Germinal center (tissue), 1 donor: ENCODE data around the gene ZDHHC21.

Experiments
- DNase-seq: peaks from one replicate; pipeline ENCODE4 v3.0.0; 2012; ENCODE audit warnings: mixed read lengths, low spot score

ZDHHC21 gene

GRCh38 chr9:14616188-14616982, 76.8 kb downstream of the ZDHHC21 start:
- DNase-seq = peak; percentile 8

GRCh38 chr9:14608540-14608939, 84.7 kb downstream of the ZDHHC21 start:
- no peak for DNase-seq

GRCh38 chr9:14597171-14597799, 95.9 kb downstream of the ZDHHC21 start:
- DNase-seq = no peak

GRCh38 chr9:14593406-14593805, 99.8 kb downstream of the ZDHHC21 start:
- DNase-seq = no peak

- no peak for DNase-seq
These were observed 101.8 kb downstream of the ZDHHC21 start for GRCh38 chr9:14591411-14591810.

- DNase-seq = no peak
These were observed 107.3 kb downstream of the ZDHHC21 start for GRCh38 chr9:14585730-14586473.

- no peak for DNase-seq
These were observed 108.7 kb downstream of the ZDHHC21 start for GRCh38 chr9:14584571-14584970.

- no peak for DNase-seq
These were observed 115.2 kb downstream of the ZDHHC21 start for GRCh38 chr9:14578030-14578429.

GRCh38 chr9:14574173-14574572, 119.1 kb downstream of the ZDHHC21 start:
- DNase-seq = no peak

GRCh38 chr9:14573319-14573718, 119.9 kb downstream of the ZDHHC21 start:
- DNase-seq = no peak

- no peak for DNase-seq
These were observed 127.7 kb downstream of the ZDHHC21 start for GRCh38 chr9:14565352-14566016.

- no peak for DNase-seq
These were observed 129.2 kb downstream of the ZDHHC21 start for GRCh38 chr9:14563902-14564624.

GRCh38 chr9:14561929-14562405, 131.3 kb downstream of the ZDHHC21 start:
- no peak for DNase-seq
